Kidney tubule cell (primary cell): ENCODE data around the gene MUSTN1.

ENCODE experiments used
- DNase-seq: peaks from one replicate; pipeline ENCODE4 v3.0.0-alpha.2; 2018; ENCODE audit warnings: low spot score

The MUSTN1 gene

GRCh38 chr3:52801839-52802238 is 33.0 kb downstream of the MUSTN1 start:
- no peak for DNase-seq

GRCh38 chr3:52800079-52800478 is 34.7 kb downstream of the MUSTN1 start:
- DNase-seq = no peak

- DNase-seq = peak; percentile 37
These were observed 35.8 kb downstream of the MUSTN1 start for GRCh38 chr3:52798978-52799476.

GRCh38 chr3:52798376-52798977 is 36.3 kb downstream of the MUSTN1 start:
- no peak for DNase-seq

- no peak for DNase-seq
These were observed 38.4 kb downstream of the MUSTN1 start for GRCh38 chr3:52796411-52796810.

- no peak for DNase-seq
These were observed 39.4 kb downstream of the MUSTN1 start for GRCh38 chr3:52795298-52795900.

GRCh38 chr3:52794612-52795099 is 40.2 kb downstream of the MUSTN1 start, which contains the start of gene ITIH3:
Gene ITIH3, plus strand, starts transcription at chr3:52794796. Its CDS starts 8 bp downstream, at chr3:52794804.
- no peak for DNase-seq

GRCh38 chr3:52793702-52794611 is 40.9 kb downstream of the MUSTN1 start:
- DNase-seq = no peak

GRCh38 chr3:52792961-52793695 is 41.7 kb downstream of the MUSTN1 start:
- no peak for DNase-seq

GRCh38 chr3:52792413-52792812 is 42.4 kb downstream of the MUSTN1 start:
- DNase-seq = no peak

GRCh38 chr3:52791928-52792327 is 42.9 kb downstream of the MUSTN1 start:
- no peak for DNase-seq

- no peak for DNase-seq
These were observed 43.5 kb downstream of the MUSTN1 start for GRCh38 chr3:52791366-52791765.

- no peak for DNase-seq
These were observed 44.1 kb downstream of the MUSTN1 start for GRCh38 chr3:52790741-52791140.

- DNase-seq = no peak
These were observed 44.5 kb downstream of the MUSTN1 start for GRCh38 chr3:52790337-52790736.

- no peak for DNase-seq
These were observed 45.1 kb downstream of the MUSTN1 start for GRCh38 chr3:52789746-52790040.

- no peak for DNase-seq
These were observed 45.7 kb downstream of the MUSTN1 start for GRCh38 chr3:52788890-52789745.

GRCh38 chr3:52787672-52788625 is 46.9 kb downstream of the MUSTN1 start:
- DNase-seq = no peak

- DNase-seq = no peak
These were observed 47.6 kb downstream of the MUSTN1 start for GRCh38 chr3:52787246-52787645.

GRCh38 chr3:52786330-52787215 is 48.2 kb downstream of the MUSTN1 start:
- no peak for DNase-seq
